ENCODE measurements around the gene USP9X. TPM values are rescaled to one million over a fixed set of nuclear protein-coding genes. Genes with fewer than 3 reads are reported as not detected.

The USP9X gene
- total RNA-seq, 2 experiments from 2014 or later, result 38.0 to 58.5 TPM

GRCh38 chrX:41067721-41068120 lies 17.5 kb upstream of the USP9X start:
- no peak for DNase-seq (ENCODE audit: low spot score)
- H3K9me2 ChIP-seq (ENCODE audit: insufficient read depth, low read length), result no peaks in the 10 kb centered on the region
- H3K4me1 ChIP-seq (ENCODE audit: insufficient read depth, low read length, poor library complexity, severe bottlenecking), result no peaks in the 10 kb centered on the region
- H4K20me1 ChIP-seq (ENCODE audit: insufficient read depth, low read length), result no peaks in the 10 kb centered on the region
- H2AFZ ChIP-seq (ENCODE audit: low read length), result no peak overlapping the region
- H3K79me2 ChIP-seq (ENCODE audit: insufficient read depth, low read depth, low read length), result no peaks in the 10 kb centered on the region
- intact Hi-C loops (cut with micrococcal nuclease; ENCODE audit: unreplicated experiment), result no loop called here
- no peak overlapping the region for H3K27ac ChIP-seq (ENCODE audit: low read depth, low read length, poor library complexity, severe bottlenecking)
- no TSS peak for BruUV-seq (replicated peaks)
- no peak overlapping the region for H3K4me3 ChIP-seq (ENCODE audit: low read depth, low read length, poor library complexity, severe bottlenecking)
- H3K36me3 ChIP-seq (ENCODE audit: insufficient read depth, low read length), result no peaks in the 10 kb centered on the region
- ChIA-PET POLR2A (no interaction called here), CTCF (ENCODE audit: unreplicated experiment) (no interaction called here)
- no peaks in the 10 kb centered on the region for H3K9me3 ChIP-seq (ENCODE audit: low read length)
- H3K4me2 ChIP-seq (ENCODE audit: low read length), result no peak overlapping the region
- TF ChIP-seq, protein P1, sequence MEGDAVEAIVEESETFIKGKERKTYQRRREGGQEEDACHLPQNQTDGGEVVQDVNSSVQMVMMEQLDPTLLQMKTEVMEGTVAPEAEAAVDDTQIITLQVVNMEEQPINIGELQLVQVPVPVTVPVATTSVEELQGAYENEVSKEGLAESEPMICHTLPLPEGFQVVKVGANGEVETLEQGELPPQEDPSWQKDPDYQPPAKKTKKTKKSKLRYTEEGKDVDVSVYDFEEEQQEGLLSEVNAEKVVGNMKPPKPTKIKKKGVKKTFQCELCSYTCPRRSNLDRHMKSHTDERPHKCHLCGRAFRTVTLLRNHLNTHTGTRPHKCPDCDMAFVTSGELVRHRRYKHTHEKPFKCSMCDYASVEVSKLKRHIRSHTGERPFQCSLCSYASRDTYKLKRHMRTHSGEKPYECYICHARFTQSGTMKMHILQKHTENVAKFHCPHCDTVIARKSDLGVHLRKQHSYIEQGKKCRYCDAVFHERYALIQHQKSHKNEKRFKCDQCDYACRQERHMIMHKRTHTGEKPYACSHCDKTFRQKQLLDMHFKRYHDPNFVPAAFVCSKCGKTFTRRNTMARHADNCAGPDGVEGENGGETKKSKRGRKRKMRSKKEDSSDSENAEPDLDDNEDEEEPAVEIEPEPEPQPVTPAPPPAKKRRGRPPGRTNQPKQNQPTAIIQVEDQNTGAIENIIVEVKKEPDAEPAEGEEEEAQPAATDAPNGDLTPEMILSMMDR (conservative IDR thresholded peaks at IDR 0.05; ENCODE audit: low read length), result no peak
- TF ChIP-seq EZH2phosphoT487 (IDR thresholded peaks at IDR 0.05; ENCODE audit: borderline replicate concordance, low read depth, low read length), result no peak

- Histone ChIP-seq H3K4me1 (ENCODE audit: insufficient read depth, low read length, poor library complexity, severe bottlenecking) (peaks cover 9% of the 10 kb centered on the region), H3K79me2 (ENCODE audit: insufficient read depth, low read depth, low read length) (no peaks in the 10 kb centered on the region), H4K20me1 (ENCODE audit: insufficient read depth, low read length) (no peaks in the 10 kb centered on the region), H3K9me2 (ENCODE audit: insufficient read depth, low read length) (no peaks in the 10 kb centered on the region), H3K27ac (ENCODE audit: low read depth, low read length, poor library complexity, severe bottlenecking) (no peak overlapping the region), H3K9me3 (ENCODE audit: low read length) (no peaks in the 10 kb centered on the region), H3K36me3 (ENCODE audit: insufficient read depth, low read length) (no peaks in the 10 kb centered on the region), H3K4me2 (ENCODE audit: low read length) (no peak overlapping the region), H3K4me3 (ENCODE audit: low read depth, low read length, poor library complexity, severe bottlenecking) (no peak overlapping the region), H2AFZ (ENCODE audit: low read length) (no peak overlapping the region)
- CTCF ChIA-PET (ENCODE audit: unreplicated experiment), result no interaction called here
- intact Hi-C loops (cut with micrococcal nuclease; ENCODE audit: unreplicated experiment), result no loop called here
- DNase-seq (ENCODE audit: low spot score), result no peak
- TF ChIP-seq, protein P1 (conservative IDR thresholded peaks at IDR 0.05; ENCODE audit: low read length), result no peak
- no peak for TF ChIP-seq EZH2phosphoT487 (IDR thresholded peaks at IDR 0.05; ENCODE audit: borderline replicate concordance, low read depth, low read length)
- no TSS peak for BruUV-seq (replicated peaks)
- POLR2A ChIA-PET, result no interaction called here
Measured at GRCh38 chrX:41076742-41077141, 8.5 kb upstream of the USP9X start.

DNA sequence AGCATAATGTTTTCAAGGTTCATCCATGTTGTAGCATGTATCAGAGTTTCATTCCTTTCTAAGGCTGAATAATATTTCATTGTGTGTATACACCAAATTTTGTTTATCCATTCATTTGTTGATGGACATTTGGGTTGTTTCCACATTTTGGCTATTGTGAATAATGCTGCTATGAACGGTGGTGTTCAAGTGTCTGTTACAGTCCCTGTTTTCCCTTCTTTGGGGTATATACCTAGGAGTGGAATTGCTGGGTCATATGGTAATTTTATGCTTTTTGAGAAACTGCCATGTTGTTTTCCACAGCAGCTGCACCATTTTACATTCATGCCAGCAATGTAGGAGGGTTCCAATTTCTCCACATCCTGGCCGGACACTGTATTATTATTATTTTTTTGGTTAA lies 3.4 kb upstream of the USP9X start:
- Histone ChIP-seq H3K9me3 (ENCODE audit: low read length) (no peaks in the 10 kb centered on the region), H3K79me2 (ENCODE audit: insufficient read depth, low read depth, low read length) (peaks cover 18% of the 10 kb centered on the region), H3K9me2 (ENCODE audit: insufficient read depth, low read length) (no peaks in the 10 kb centered on the region), H3K36me3 (ENCODE audit: insufficient read depth, low read length) (no peaks in the 10 kb centered on the region), H3K4me2 (ENCODE audit: low read length) (no peak overlapping the region), H2AFZ (ENCODE audit: low read length) (no peak overlapping the region; the same call in none of the 2 replicates), H3K27ac (ENCODE audit: low read depth, low read length, poor library complexity, severe bottlenecking) (no peak overlapping the region), H3K4me3 (ENCODE audit: low read depth, low read length, poor library complexity, severe bottlenecking) (no peak overlapping the region), H3K4me1 (ENCODE audit: insufficient read depth, low read length, poor library complexity, severe bottlenecking) (peaks cover 22% of the 10 kb centered on the region), H4K20me1 (ENCODE audit: insufficient read depth, low read length) (peaks cover 4% of the 10 kb centered on the region; the same call in 1 of the 2 replicates)
- DNase-seq (ENCODE audit: low spot score), result no peak
- ChIA-PET POLR2A (no interaction called here), CTCF (ENCODE audit: unreplicated experiment) (no interaction called here)
- TF ChIP-seq, protein P1 (conservative IDR thresholded peaks at IDR 0.05; ENCODE audit: low read length), result no peak
- no peak for TF ChIP-seq EZH2phosphoT487 (IDR thresholded peaks at IDR 0.05; ENCODE audit: borderline replicate concordance, low read depth, low read length)
- no TSS peak for BruUV-seq (replicated peaks)
- intact Hi-C loops (cut with micrococcal nuclease; ENCODE audit: unreplicated experiment), result loop anchor here (10.0 kb wide), 2 partner anchors 437 to 497 kb away; partner anchors contain the start of genes ATP6AP2 and CXorf38
